Epithelial cell of esophagus (primary cell): ENCODE results near the gene CYSTM1.

Experiments used
- DNase-seq: peaks from one replicate; pipeline ENCODE4 v3.0.0; 2010; ENCODE audit warnings: low read depth
- H3K4me3 ChIP-seq: 2 replicates; pipeline ENCODE4 v1.5.1; 2011; ENCODE audit warnings: mild to moderate bottlenecking, low read length, control low read depth
- CTCF ChIP-seq: IDR thresholded peaks from 2 replicates; pipeline ENCODE4 v1.5.1; 2011; ENCODE audit warnings: low read depth, mild to moderate bottlenecking, low read length, control low read depth, inconsistent platforms; ENCODE audit not compliant: insufficient read depth; ENCODE audit errors: missing control alignments

CYSTM1 gene

GRCh38 chr5:140185409-140185808 lies 10.4 kb downstream of the CYSTM1 start:
- TF ChIP-seq CTCF, result no peak
- H3K4me3 ChIP-seq, result no peak overlapping the region
- no peak for DNase-seq

GRCh38 chr5:140186267-140186671 lies 11.3 kb downstream of the CYSTM1 start:
- no peak for DNase-seq
- TF ChIP-seq CTCF, result no peak
- H3K4me3 ChIP-seq, result no peak overlapping the region

GRCh38 chr5:140189253-140189652 lies 14.3 kb downstream of the CYSTM1 start:
- no peak for DNase-seq
- no peak overlapping the region for H3K4me3 ChIP-seq
- no peak for TF ChIP-seq CTCF

GRCh38 chr5:140189977-140190871 lies 15.2 kb downstream of the CYSTM1 start:
- DNase-seq, result no peak
- H3K4me3 ChIP-seq, result no peak overlapping the region
- TF ChIP-seq CTCF, result no peak

- TF ChIP-seq CTCF, result no peak
- no peak for DNase-seq
- no peak overlapping the region for H3K4me3 ChIP-seq
Observed at GRCh38 chr5:140190872-140191218, 15.9 kb downstream of the CYSTM1 start.

- no peak overlapping the region for H3K4me3 ChIP-seq
- DNase-seq, result no peak
- no peak for TF ChIP-seq CTCF
Observed at GRCh38 chr5:140192715-140193430, 17.9 kb downstream of the CYSTM1 start.

- no peak for DNase-seq
- no peak for TF ChIP-seq CTCF
- H3K4me3 ChIP-seq, result no peak overlapping the region
Observed at GRCh38 chr5:140194662-140195061, 19.7 kb downstream of the CYSTM1 start.
